ENCODE data around the gene RCC1.
A peak's percentile ranks its signal among the peaks of the same experiment; 100 is the strongest.
"Not testable (repeated sequence)": the region's sequence is repeated elsewhere in the genome, so short reads cannot be mapped to it uniquely, and the experiment has no call there.

Gene RCC1

GRCh38 chr1:28512058-28512611 lies 6.3 kb downstream of the RCC1 start:
- DNase-seq, result no peak

DNA sequence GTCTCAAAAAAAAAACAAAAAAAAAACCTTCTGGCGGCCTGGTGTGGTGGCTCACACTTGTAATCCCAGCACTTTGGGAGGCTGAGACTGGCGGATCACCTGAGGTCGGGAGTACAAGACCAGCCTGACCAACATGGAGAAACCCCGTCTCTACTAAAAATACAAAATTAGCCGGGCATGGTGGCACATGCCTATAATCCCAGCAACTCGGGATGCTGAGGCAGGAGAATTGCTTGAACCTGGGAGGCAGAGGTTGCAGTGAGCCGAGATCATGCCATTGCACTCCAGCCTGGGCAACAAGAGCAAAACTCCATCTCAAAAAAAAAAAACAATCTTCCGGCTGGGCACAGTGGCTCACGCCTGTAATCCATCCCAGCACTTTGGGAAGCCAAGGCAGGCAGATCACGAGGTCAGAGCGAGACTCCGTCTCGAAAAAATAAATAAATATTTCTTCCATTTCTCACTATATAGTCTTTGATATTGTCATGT lies 8.6 kb downstream of the RCC1 start:
- not testable (repeated sequence) for DNase-seq

GRCh38 chr1:28516518-28516956 lies 10.7 kb downstream of the RCC1 start:
- no peak for DNase-seq

DNA sequence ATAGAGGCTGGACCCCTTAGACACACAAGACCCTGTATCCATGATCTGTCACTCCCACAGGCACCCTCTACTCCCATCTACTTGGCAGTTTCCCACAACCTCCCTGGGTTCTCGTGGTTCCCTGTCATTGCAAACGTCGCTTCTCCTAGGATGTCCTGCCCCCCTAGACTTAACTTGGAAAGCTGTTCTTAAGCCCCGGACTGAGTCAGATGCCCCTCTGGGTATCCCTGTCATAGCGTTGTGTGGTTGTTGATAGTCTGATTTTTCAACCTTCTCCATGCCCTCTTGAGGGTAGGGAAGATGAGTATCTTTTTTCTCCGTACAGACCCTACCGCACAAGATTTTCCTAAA lies 11.8 kb downstream of the RCC1 start:
- peak; percentile 65 for DNase-seq

- DNase-seq, result peak; percentile 66
Measured at GRCh38 chr1:28518000-28518744, 12.3 kb downstream of the RCC1 start.

GRCh38 chr1:28518745-28519341 lies 13.0 kb downstream of the RCC1 start:
- DNase-seq, result no peak

- no peak for DNase-seq
Measured at GRCh38 chr1:28519946-28520725, 14.3 kb downstream of the RCC1 start.

- DNase-seq, result not testable (repeated sequence)
Measured at GRCh38 chr1:28520796-28521195, 15.0 kb downstream of the RCC1 start.

DNA sequence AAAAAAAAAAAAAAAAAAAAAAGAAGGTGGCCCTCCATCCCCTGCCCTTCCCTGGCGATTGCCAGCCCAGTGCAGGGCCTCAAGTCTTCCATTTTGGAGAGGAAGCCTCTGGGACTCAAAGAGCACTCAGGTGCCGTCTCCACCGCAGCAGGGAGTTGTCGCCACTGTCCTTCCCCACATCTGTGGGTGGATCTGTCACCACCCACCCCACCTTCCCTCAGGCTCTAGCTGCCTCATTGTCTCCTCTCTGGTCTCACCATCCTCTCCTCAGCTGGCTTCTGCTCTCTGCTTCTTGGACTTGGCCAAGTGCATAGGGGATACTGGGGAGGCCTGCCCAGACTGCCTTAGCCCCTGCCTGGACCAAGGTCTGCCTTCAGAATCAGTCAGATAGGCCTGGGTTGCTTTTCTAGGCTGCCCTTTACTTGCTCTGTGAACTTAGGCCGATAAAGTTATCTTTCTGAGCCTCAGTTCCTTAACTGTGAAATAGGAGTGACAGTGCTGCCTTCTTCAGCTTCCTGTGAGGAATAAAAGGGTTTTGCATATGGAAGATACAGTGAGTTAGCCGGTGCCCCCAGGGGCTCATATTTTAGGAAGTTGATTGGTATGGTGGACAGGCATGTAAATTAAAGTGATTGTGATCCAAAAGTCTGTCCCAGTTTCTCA lies 15.8 kb downstream of the RCC1 start:
- DNase-seq, result no peak

- DNase-seq, result not testable (repeated sequence)
Measured at GRCh38 chr1:28522537-28522936, 16.7 kb downstream of the RCC1 start.

DNA sequence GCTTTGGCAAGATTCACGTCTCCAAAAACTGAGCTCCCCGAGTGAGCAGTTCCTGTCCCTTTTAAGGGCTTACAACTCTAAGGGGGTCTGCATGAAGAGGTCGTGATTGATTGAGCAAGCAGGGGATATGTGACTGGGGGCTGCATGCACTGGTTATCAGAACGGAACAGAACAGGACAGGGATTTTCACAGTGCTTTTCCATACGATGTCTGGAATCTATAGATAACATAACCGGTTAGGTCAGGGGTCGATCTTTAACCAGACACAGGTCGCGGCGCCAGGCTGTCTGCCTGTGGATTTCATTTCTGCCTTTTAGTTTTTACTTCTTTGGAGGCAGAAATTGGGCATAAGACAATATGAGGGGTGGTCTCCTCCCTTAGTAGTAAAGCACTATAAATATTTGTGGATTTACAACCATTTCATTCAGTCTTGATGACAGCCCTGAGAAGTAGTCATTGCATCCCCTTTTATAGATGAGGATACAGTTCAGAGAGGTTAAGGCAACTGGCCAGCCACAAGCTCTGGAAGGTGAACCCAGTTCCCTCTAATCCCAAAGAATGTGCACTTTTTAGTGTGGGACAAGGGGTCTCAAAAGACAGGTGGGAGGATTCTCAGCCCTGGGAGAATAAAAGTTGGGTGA lies 19.3 kb downstream of the RCC1 start:
- not testable (repeated sequence) for DNase-seq

GRCh38 chr1:28526886-28527285 lies 21.0 kb downstream of the RCC1 start:
- no peak for DNase-seq

- DNase-seq, result no peak
Measured at GRCh38 chr1:28530456-28530855, 24.6 kb downstream of the RCC1 start.

DNA sequence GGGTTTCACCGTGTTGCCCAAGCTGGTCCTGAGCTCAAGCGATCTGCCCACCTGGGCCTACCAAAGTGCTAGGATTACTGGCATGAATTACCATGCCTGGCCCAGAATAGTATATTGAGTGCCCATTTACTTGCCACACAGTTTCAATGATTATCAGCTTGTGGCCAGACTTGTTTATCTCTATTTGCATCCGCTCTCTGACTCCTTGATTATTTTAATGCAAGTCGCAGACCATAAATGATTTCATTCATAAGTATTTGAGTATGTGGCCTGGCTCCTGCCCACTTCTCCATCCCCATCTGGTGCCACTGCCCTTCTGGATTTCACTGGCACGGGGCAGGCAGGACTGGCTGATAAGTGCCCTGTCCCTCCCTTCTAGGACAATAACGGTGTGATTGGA lies 28.8 kb downstream of the RCC1 start:
- DNase-seq, result no peak

- no peak for DNase-seq
Measured at GRCh38 chr1:28535180-28535579, 29.3 kb downstream of the RCC1 start.

DNA sequence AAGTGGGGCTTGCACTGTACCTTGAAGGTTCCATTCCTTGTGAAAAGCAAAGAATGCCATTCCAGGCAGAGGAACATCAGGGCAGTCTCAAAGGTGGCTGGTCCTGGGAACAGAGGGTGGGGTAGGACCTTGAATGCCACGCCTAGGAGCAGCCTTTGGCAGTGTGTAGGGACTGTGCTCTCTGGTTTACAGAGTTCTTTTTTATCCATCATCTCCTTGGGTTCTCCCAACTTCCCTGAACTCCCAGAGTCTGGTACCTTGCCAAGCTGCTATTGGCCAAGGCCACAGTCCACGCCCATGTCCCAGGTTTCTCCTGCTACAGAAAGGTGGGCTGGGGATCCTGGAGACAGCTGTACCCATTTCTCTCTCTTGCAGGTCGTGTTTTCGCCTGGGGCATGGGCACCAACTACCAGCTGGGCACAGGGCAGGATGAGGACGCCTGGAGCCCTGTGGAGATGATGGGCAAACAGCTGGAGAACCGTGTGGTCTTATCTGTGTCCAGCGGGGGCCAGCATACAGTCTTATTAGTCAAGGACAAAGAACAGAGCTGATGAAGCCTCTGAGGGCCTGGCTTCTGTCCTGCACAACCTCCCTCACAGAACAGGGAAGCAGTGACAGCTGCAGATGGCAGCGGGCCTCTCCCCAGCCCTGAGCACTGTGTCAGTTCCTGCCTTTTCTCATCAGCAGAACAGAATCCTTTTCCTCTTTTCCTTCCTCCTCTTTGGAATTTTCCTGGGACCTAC lies 31.8 kb downstream of the RCC1 start:
- no peak for DNase-seq

DNA sequence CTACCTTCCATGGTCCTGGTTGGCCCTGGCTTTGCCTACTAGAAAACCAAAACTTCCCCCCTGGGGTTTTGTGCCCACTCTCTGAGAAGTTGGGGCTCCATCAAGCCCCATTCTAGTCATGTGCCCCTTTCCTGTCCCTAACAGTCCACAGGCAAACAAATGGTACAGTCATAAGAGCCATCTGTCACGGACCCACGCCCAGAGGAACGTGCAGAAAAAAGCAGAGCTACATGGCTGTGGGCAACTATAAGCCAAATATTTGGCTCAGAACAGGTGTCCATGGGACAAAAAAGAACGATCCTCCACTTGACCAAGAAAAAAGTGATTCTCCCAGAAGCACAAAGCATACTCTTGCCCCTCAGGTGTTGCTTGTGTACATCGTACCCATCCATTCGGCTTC lies 32.4 kb downstream of the RCC1 start:
- DNase-seq, result no peak

- no peak for DNase-seq
Measured at GRCh38 chr1:28540651-28541050, 34.8 kb downstream of the RCC1 start.

GRCh38 chr1:28541414-28542015 lies 35.7 kb downstream of the RCC1 start:
- not testable (repeated sequence) for DNase-seq

DNA sequence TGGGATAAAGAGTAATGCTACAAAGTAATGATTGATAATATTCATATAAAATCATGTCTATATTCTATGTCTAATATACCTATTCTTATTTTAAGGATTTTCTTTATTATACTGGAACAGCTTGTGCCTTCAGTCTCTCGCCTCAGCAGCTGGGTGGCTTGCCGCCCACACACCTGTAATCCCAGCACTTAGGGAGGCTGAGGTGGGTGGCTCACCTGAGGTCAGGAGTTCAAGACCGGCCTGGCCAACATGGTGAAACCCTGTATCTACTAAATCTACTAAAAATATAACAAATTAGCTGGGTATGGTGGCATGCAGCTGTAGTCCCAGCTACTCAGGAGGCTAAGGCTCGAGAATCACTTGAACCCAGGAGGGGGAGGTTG lies 39.4 kb downstream of the RCC1 start:
- DNase-seq, result no peak

DNA sequence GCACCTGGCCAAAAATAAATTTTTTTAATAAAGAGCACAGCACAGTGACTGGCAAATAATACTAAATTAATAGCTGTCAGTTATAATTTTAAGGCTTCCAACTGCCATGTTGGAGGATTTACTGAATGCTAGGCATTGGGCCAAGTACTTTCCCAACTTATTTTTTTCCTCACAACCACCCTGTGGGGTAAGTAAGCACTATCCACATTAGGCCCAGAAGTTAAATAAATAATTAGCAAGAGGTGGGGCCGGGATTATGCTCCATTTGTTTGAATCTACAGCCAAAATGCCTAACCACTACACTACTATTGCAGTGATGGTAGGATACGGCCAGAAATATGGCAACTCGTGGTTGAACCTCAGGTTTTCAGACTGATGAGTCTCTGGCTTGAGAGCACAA lies 42.5 kb downstream of the RCC1 start:
- no peak for DNase-seq
